GM18520 (cell line): ENCODE data around the gene CREBBP.

Source experiments
- ATAC-seq: cut with Tn5 transposase; IDR thresholded peaks from one replicate; pipeline ENCODE4 v1.9.1; 2021; ENCODE audit not compliant: unreplicated experiment

CREBBP gene

GRCh38 chr16:3825103-3825502, 55.4 kb downstream of the CREBBP start:
- ATAC-seq = no peak

- no peak for ATAC-seq
Measured at GRCh38 chr16:3824121-3824795, 56.3 kb downstream of the CREBBP start.

GRCh38 chr16:3823427-3823826, 57.1 kb downstream of the CREBBP start:
- ATAC-seq = no peak

GRCh38 chr16:3822366-3823045, 58.0 kb downstream of the CREBBP start:
- no peak for ATAC-seq

- ATAC-seq = no peak
Measured at GRCh38 chr16:3821184-3821583, 59.3 kb downstream of the CREBBP start.

- ATAC-seq = no peak
Measured at GRCh38 chr16:3819746-3820724, 60.5 kb downstream of the CREBBP start.

- ATAC-seq = no peak
Measured at GRCh38 chr16:3819175-3819527, 61.4 kb downstream of the CREBBP start.

- ATAC-seq = no peak
Measured at GRCh38 chr16:3816326-3816725, 64.2 kb downstream of the CREBBP start.

- ATAC-seq = no peak
Measured at GRCh38 chr16:3814755-3815154, 65.8 kb downstream of the CREBBP start.

GRCh38 chr16:3812469-3813172, 67.9 kb downstream of the CREBBP start:
- ATAC-seq = no peak

- no peak for ATAC-seq
Measured at GRCh38 chr16:3810818-3811217, 69.7 kb downstream of the CREBBP start.

- ATAC-seq = peak; percentile 48
Measured at GRCh38 chr16:3810198-3810664, 70.3 kb downstream of the CREBBP start.

GRCh38 chr16:3808308-3809063, 72.0 kb downstream of the CREBBP start:
- no peak for ATAC-seq

GRCh38 chr16:3807425-3808123, 72.9 kb downstream of the CREBBP start:
- ATAC-seq = no peak

- no peak for ATAC-seq
Measured at GRCh38 chr16:3804426-3805016, 76.0 kb downstream of the CREBBP start.

GRCh38 chr16:3800477-3801270, 79.8 kb downstream of the CREBBP start:
- no peak for ATAC-seq

- ATAC-seq = no peak
Measured at GRCh38 chr16:3800019-3800418, 80.5 kb downstream of the CREBBP start.

GRCh38 chr16:3799354-3799753, 81.2 kb downstream of the CREBBP start:
- no peak for ATAC-seq
